Activated CD8-positive, alpha-beta memory T cell treated with anti-CD3 and anti-CD28 coated beads, Interleukin-2, amount 50 U/mL, for 24 hours (primary cell): ENCODE results near the gene STX1A.
"Not testable (repeated sequence)": the region's sequence is repeated elsewhere in the genome, so short reads cannot be mapped to it uniquely, and the experiment has no call there.

Source experiments
- DNase-seq: peaks from one replicate; pipeline ENCODE4 v3.0.0-alpha.2; 2020; ENCODE audit errors: extremely low read depth

Gene STX1A

DNA sequence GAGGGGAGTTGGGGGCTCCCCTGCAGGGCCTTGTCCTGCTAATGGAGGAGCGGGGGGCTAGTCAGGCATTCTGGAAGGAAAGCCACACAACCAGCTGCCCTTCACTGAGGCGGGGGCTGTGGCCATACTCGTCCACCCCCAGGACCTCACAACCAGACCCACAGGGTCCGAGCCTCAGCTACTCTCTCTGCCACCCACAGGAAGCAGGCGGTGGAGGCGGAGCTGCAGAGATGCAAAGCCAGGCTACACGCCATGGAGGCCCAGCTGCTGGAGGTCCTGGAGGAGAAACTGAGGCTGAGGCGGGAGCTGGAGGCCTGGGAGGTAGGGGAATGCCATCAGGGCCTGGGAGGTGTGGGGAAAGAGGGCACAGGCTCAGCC, 16.0 kb upstream of the STX1A start:
- no peak for DNase-seq

DNA sequence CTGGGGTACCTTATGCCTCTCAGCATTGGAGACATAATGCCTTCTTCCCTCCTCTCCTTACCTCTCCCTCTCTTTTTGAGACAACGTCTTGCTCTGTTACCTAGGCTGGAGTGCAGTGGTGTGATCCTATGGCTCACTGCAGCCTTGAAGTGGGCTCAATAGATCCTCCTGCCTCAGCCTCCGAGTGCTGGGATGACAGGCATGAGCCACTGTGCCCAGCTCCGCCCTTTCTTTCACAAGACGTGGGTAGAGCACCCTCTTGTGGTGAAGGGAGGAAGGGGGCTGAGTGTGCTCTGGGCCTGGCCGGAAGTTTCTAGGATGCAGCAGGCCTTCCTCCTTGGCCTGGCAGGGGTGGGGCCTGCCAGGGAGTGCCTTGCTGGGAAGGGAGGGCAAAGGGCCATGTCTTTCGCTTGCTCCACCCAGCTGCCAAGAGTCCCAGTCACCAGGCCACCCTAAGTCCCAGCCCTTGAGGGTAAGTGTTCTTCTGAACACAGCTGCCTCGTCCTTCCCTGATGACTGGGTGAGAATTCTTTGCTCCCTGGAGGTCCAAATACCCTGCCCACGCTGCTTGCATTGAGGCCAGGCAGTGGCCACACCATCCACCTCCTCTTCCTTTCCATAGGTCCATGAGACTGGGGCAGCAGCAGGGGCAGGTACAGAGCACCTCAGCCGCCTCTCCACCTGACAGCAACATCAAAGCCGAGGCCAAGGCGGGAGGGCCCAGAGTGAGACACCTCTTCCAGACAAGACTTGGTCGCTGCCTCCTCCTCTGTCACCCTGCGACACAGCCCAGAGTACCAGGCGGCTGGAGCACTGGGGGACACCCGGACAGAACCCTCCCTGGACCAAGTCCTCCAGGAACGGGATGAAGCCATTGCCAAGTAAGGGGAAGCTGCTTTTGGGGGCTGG, 15.4 kb upstream of the STX1A start:
- peak; percentile 64 for DNase-seq

DNA sequence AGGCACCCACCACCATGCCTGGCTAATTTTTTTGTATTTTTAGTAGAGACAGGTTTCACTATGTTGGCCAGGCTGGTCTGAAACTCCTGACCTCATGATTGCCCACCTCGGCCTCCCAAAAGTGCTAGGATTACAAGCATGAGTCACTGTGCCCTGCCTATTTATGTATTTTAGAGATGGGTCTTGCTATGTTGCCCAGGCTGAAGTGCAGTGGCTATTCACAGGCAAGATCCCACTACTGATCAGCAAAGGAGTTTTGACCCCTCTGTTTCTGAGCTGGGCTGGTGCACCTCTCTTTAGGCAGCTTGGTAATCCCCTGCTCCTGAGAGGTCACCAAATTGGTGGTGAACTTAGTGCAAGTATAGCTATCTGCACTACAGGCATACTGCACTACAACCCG, 12.9 kb upstream of the STX1A start:
- no peak for DNase-seq

DNA sequence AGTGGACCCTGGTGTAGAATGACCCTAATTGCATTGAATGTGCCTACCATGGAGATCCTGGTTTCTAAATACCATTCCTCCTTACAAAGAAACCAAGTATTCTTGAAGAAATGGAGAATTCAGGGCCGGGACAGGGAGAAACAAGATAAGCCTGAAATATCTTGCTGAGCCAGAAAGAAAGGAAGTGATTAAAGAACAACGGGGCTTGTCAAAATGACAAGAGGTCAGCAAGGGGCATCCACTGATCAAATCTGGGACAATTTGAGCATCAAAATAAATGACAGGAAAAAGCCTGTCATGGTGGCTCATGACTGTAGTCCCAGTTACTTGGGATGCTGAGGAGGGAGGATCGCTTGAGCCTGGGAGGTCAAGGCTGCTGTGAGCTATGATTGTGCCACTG, 11.0 kb upstream of the STX1A start:
- DNase-seq: no peak

DNA sequence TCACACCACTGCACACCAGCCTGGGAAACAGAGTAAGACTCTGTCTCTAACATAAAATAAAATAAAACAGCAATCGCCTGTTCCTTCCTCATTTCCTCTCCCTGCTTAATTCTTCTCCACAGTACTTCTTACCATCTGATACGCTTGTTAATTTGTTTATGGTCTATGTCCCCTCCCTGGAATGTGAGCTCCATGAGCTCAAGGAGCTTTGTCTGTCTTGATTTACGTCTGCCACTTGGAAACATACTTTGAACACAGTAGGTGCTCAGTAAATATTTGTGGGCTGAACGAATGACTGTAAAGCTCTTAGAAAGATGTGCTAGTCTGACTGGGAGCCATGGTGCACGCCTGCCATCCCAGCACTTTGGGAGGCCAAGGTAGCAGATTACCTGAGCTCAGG, 9.1 kb upstream of the STX1A start:
- no peak for DNase-seq

DNA sequence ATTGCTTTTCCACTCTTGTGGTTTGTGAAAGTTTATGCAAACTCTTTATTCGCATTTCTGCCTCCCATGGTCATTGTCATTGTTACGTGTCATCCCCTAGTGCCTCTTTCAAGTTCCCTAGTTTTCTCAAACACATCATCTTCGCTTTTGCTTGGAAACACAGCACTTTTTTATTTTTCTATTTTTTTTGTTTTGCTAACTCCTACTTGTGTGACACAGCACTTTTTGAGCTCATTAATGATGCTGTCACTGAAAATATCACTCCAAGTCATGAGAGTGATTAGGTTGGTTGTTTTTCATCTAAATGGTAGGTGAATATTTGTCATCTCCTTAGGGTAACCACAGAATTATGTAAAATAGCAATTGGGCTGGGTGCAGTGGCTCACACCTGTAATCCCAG, 8.5 kb upstream of the STX1A start:
- DNase-seq: no peak

DNA sequence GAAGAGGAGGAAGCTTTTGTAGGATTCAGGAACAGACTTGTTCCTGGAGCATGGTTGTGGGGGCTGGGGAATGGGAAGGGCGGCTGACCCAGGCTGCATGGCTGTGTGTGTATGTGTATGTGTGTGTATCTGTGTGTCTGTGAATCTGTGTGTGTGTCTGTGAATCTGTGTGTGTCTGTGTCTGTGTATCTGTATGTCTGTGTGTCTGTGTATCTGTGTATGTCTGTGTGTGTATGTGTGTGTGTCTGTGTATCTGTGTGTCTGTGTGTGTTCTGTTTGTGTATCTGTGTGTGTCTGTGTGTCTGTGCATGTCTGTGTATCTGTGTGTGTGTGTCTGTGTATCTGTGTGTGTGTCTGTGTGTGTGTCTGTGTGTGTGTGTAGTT, 6.6 kb upstream of the STX1A start:
- DNase-seq: no peak

DNA sequence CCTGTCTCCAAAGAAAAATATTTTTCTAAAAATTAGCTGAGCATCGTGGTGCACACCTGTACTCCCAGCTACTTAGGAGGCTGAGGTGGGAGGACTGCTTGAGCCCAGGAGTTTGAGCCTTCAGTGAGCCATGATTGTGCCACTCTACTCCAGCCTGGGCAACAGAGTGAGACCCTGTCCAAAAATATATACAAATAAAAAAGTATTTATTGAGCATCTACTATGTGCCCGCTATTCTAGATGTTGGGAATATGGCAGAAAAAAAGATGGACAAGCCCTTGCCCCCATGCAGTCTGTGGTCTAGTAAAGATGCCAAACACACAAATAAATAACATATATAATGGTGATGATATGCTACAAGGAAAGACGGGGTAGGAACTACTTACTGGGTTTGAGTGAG, 4.3 kb upstream of the STX1A start:
- DNase-seq: no peak

DNA sequence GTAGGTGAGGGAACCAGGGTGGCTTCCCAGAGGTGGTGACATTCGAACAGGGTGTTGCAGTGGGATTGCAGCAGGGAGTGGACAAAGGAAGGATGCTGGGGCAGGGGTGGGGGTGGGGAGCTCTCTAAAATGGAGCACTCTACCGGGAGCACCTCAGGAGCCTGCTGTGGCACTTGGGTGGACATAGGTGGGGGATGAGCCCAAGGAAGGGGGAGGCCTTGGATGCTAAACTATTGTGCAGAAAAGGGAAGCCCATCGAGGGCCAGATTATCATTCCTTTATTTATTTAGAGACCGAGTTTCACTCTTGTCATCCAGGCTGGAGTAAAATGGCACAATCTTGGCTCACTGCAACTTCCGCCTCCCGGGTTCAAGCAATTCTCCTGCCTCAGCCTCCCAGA, 3.3 kb upstream of the STX1A start:
- DNase-seq: no peak

DNA sequence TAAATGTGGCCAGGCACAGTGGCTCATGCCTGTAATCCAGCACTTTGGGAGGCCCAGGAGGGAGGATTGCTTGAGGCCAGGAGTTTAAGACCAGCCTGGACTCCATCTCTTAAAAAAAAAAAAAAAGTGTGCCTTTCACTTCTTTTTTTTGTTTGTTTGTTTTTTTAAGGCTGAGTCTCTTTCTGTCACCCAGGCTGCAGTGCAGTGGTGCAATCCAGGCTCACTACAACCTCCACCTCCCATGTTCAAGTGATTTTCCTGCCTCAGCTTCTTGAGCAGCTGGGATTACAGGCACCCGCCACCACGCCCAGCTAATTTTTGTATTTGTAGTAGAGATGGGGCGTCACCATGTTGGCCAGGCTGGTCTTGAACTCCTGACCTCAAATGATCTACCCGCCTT, 2.7 kb upstream of the STX1A start:
- not testable (repeated sequence) for DNase-seq

DNA sequence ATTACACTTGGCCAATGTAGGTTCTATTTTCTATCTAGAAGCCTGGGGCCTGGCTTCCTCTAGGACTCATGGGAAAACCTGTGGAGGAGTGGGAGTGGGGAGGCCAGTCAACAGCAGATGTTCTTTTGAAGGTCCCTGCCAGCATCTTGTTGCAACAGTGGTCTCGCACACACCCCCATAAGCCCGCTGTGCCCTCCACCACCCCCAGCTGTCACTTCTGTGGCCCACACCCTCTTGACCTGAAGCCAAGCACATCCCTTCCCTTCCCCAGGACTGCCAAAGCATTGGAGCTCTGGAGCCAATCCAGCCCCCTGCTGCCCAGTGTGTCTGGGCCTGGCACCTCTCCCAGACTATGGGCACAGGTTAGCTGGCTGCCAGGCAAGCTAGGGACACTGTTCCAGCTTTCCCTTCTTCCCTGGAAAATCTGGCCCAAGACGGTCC, 1.9 kb upstream of the STX1A start:
- DNase-seq: no peak

DNA sequence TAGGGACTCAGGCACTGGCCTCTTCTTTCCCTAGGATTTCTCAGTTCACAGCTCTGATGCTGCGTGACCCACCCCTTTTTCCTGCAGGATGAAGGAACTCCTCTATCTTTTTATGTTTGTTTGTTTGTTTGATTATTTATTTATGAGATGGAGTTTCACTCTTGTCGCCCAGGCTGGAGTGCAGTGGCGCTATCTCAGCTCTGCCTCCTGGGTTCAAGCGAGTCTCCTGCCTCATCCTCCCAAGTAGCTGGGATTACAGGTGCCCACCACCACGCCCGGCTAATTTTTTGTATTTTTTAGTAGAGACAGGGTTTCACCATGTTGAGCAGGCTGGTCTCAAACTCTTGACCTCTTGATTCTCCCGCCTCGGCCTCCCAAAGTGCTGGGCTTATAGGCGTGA, 974 bp upstream of the STX1A start:
- not testable (repeated sequence) for DNase-seq

DNA sequence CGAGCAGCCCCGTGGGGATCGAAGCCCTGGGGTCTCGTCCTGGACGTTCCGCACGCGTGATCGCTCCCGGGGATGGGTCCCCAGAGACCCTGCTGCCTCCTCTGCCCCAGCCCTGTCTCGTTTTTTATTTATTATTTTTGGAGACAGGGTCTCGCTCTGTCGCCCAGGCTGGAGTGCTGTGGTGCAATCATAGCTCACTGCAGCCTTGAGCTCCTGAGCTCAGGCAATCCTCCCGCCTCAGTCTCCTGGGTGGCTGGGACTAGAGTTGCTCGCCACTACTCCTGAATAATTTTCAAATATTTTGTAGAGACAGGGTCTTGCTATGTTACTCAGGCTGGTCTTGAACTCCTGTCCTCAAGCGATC, 319 bp upstream of the STX1A start:
- DNase-seq: no peak

DNA sequence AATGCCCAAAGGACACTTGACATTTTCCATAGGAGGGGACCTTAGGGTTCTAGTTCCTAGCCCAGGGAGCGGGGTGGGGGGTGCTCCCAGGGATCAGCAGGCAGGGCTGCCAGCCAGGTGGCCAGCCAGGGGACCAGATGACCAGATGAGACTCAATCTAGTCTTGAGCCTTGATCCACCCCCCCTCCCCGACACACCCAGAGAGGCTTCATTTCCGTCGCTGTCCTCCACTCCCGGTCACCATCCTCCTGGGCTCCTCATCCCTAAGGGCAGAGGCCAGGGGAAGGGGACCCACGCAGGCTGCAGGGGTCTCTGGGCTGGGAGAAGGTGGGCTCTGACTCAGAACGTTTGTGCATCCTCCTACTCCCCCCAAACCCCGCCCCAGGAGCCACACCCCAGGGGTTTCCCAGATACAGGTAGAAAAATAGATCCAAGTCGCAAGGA, 1.0 kb downstream of the STX1A start:
- no peak for DNase-seq

DNA sequence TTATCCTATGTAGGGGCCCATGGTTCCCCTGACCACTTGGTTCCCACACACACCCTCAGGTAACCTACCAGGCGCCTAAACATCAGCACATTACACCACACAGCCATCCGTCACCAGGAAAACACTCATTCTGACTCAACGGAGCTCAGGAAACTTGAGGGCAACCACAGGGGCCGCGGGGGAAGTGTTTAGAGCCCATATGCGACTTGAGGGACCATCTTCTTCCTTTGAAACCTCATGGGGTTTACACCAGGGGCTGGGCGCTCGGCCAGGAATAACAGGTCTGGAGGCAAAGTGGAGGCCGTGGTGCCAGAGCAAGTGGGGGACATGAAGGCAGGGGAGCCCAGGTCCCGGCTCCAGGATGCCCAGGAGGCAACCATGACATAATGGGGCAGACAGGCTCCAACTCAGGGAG, 1.5 kb downstream of the STX1A start:
- DNase-seq: peak; percentile 66

DNA sequence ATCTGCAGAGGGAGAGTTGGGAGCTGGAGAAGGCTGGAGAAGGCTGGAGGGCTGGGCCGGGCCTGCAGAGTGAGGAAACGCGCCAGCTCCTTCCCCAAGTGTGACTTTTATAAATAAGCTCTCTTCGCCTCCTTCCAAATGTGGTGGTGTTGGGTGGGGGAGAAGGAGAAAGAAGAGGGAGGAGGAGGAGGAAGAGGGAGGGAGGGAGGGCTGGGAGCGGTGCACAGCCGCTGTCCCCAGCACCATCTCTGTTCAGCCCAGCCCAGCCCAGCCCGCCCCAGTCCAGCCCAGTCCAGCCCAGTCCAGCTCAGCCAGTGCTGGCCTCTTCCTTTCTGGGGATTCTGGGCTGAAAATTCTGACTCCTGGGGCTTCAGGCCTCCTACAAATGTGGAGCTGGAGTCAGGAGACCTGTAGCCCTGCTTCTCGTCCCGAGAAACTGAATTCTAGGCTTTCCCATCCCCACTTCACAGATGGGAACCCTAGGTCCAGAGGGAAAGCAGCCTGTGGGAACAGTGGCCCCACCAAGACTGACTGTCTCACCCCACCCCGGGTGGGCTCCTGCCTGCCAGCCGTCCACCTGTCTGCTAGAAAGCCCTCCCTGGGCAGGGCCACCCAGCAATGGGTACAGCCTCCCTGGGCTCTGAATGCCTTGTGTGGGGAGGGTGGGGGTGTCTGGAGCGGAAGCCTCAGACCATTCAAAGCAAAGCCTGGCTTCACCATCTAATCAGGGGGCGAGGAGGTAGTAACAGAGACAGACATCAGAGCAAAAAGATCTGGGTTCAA, 2.3 kb downstream of the STX1A start:
- DNase-seq: no peak

DNA sequence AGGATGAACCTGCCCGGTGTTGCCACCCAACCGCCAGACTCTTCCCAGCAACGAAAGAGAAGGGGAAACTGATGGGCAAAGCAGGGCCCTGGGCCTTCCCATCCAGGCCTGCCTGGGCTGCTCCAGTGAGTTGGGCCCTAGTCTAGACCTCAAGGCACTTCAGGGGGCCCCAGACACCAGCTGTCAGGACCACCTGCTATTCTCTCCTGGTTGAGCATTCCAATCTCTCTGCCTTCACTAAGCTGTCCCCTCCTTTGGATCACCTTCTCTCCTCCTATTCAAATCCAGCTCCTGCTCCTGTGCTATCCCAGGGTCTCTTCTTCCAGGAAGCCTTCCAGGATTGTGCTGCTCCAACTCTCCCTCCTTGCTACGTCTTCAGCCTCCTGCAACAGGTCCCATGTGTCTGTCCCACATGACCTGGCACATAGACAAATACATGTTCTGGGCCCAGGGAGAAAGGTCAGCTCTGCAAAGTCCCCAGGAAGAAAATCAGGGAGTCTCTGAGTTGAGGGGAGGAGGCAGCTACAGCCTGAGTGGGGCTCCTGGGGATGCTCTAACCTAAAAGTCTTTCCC, 3.1 kb downstream of the STX1A start:
- no peak for DNase-seq

DNA sequence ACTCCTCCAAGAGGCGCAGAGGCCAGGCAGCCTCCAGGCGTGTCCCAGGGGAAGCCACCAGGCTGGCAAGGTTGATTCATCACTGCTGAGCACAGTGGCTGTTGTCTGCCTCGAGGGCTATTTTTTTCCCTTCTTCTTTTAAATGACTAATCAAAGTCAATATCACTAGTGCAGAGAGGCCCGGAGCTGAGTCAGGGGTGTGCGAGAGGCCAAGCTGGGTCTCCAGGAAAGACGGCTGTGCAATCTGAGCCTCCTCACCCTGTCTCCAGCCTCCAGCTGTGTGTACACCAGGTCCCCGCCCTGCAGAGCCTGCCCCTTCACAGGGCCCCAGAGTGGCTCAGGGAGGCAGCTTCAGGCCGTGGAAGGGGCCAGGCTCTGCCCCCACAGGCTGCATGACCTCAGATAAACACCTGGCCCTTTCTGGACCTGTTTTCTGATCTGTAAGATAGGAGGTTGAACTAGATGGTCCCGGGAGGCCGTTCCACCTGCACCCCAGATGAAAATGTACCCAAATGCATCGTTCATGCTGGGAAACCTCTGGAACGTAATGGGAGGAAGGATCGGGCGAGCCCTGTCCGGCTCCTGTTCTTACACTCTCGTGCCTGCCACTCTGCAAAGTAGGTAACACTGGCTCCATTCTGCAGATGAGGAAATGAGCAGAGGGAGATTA, 3.7 kb downstream of the STX1A start:
- DNase-seq: no peak

DNA sequence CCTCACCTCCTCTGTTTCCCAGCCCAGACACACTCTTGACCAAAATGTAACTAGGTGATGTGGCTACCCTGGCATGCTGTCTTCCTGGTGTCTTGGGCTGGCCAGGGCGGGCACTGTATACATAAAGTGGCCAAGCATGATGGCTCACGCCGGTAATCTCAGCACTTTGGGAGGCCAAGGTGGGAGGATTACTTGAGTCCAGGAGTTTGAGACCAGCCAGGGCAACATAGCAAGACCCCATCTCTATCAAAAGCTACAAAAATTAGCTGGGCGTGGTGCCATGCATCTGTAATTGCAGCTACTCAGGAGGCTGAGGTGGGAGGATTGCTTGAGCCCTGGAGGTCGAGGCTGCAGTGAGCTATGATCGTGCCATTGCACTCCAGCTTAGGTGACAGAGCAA, 6.2 kb downstream of the STX1A start:
- not testable (repeated sequence) for DNase-seq

DNA sequence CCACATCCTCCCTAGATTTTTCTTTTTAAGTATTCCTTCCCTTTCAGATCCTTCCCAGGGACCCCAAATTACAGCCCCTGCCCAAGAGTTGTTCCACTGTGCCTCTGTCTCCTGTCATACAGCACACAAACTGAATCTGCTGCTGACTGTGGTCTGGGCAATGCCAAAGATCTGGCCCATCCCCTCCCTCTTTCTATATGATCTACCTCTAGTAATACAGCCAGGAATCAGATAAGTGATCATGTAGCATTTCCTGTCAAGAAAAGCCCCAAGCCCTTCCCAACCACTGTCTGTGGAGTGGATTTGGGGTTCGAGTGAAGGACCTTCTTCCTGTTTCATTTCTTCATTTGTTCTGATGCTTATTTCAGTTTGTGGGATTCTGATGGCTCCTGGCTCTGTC, 6.7 kb downstream of the STX1A start:
- no peak for DNase-seq

DNA sequence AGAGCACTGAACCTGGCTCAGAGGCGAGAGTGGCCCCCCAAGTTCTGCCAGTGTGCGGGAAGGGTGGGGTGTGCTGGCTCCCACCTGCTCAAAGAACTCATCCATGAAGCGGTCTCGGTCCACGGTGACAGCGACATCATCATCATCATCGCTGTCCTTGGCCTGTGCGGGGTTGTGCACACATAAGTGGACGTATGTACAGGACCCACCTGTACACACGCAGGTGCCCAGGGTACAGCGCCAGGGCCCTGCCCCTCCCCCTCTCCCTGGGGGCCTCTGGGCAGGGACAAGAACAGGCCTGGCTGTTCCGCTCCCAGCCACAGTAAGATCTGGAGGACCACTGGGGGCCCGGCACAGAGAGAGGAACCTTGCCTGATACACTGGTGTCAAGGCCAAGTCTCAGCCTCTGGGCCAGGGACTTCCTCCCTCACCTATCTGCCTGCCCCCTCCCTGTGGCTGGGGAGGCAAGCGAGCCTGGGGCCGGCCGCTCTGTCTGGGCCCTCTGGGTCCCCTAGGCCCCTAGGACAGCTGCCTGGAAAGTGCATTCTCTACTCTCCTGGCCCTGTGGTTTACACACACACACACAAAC, 10.4 kb downstream of the STX1A start:
- no peak for DNase-seq
